ENCODE data around the gene UBE2B.

- TF ChIP-seq EZH2 (IDR thresholded peaks at IDR 0.05) (no peak), POLR2AphosphoS5 (IDR thresholded peaks at IDR 0.05; ENCODE audit: borderline replicate concordance, low read depth, low read length) (no peak)
Observed at GRCh38 chr5:134427540-134428041, 56.2 kb downstream of the UBE2B start.

Data from SK-N-MC (cell line).